PC-9 (cell line): ENCODE results near the gene PIGX. TPM values are rescaled to one million over a fixed set of nuclear protein-coding genes. Genes with fewer than 3 reads are reported as not detected.

Experiments
- BruUV-seq: library from RNA; stranded (reverse); fragments of 400-500 nt; replicated peaks from 2 replicates; lab custom pipeline; 2021; lab: Mats Ljungman, UMichigan
- CTCF ChIA-PET: fragments of 300-600 bp; sonication (Branson Sonifier 250); formaldehyde crosslinking; loops from one replicate; lab custom pipeline; 2022; ENCODE audit warnings: antibody characterized with exemption; lab: Charles Lee
- POLR2A ChIA-PET: fragments of 300-600 bp; sonication (Branson Sonifier 250); formaldehyde crosslinking; loops from one replicate; lab custom pipeline; 2022; ENCODE audit warnings: antibody characterized with exemption; ENCODE audit not compliant: unreplicated experiment; lab: Charles Lee
- DNase-seq, 2 experiments: peaks; one replicate each; pipeline versions ENCODE4 v3.0.0 to v3.0.0-alpha.2; 2015 to 2022; ENCODE audit warnings: mixed read lengths in 1 of 2
- H2AFZ ChIP-seq: fragments of 200-600 bp; sonication (generic); 2 replicates; pipeline ENCODE4 v1.8.1; 2017; ENCODE audit warnings: antibody characterized with exemption
- H3F3A ChIP-seq: fragments of 200-600 bp; sonication (generic); 2 replicates; pipeline ENCODE4 v1.8.1; 2017; ENCODE audit warnings: antibody characterized with exemption, mild to moderate bottlenecking, low read depth; ENCODE audit not compliant: insufficient read depth
- H3K27ac ChIP-seq: fragments of 200-600 bp; sonication (generic); 2 replicates; pipeline ENCODE4 v1.6.1; 2016; ENCODE audit warnings: mixed run types
- H3K27me3 ChIP-seq: fragments of 200-600 bp; sonication (generic); 2 replicates; pipeline ENCODE4 v1.6.1; 2016; ENCODE audit warnings: low read depth, mixed run types; ENCODE audit not compliant: insufficient read depth
- H3K36me3 ChIP-seq: fragments of 200-600 bp; sonication (generic); 2 replicates; pipeline ENCODE4 v1.6.1; 2016; ENCODE audit warnings: low read depth, mixed run types
- H3K4me1 ChIP-seq: fragments of 200-600 bp; sonication (generic); replicated peaks from 2 replicates; pipeline ENCODE4 v1.6.1; 2016; ENCODE audit warnings: mixed run types; ENCODE audit not compliant: insufficient read depth
- H3K4me2 ChIP-seq: fragments of 200-600 bp; sonication (generic); 2 replicates; pipeline ENCODE4 v1.6.1; 2017; ENCODE audit warnings: mixed run types
- H3K4me3 ChIP-seq: fragments of 200-600 bp; sonication (generic); 2 replicates; pipeline ENCODE4 v1.6.1; 2016; ENCODE audit warnings: mixed run types
- H3K79me2 ChIP-seq: fragments of 200-600 bp; sonication (generic); 2 replicates; pipeline ENCODE4 v1.6.1; 2017; ENCODE audit warnings: low read depth, mixed run types
- H3K9me2 ChIP-seq: fragments of 200-600 bp; sonication (generic); 2 replicates; pipeline ENCODE4 v1.8.1; 2017; ENCODE audit warnings: mild to moderate bottlenecking; ENCODE audit not compliant: insufficient read depth
- H3K9me3 ChIP-seq: fragments of 200-600 bp; sonication (generic); 2 replicates; pipeline ENCODE4 v1.8.1; 2016; ENCODE audit warnings: low read depth; ENCODE audit not compliant: insufficient read depth
- H4K20me1 ChIP-seq: fragments of 200-600 bp; sonication (generic); 2 replicates; pipeline ENCODE4 v1.8.1; 2017; ENCODE audit not compliant: insufficient read depth
- EZH2 ChIP-seq: fragments of 200-600 bp; sonication (generic); IDR thresholded peaks from 2 replicates; pipeline ENCODE4 v1.8.0; 2017; ENCODE audit warnings: antibody characterized with exemption, low read depth
- intact Hi-C: fragments of 100-400 bp; cut with micrococcal nuclease; formaldehyde crosslinking; loops from one replicate; pipeline ENCODE4 v1.10.0; 2022; ENCODE audit not compliant: unreplicated experiment
- total RNA-seq: library from RNA; stranded (reverse); gene quantifications from 2 replicates; pipeline ENCODE4 v1.2.3, GENCODE V29; 2021
- TF ChIP-seq, protein P1 (sequence below): fragments of 200-600 bp; sonication (generic); conservative IDR thresholded peaks from 2 replicates; pipeline ENCODE4 v1.6.1; 2017; ENCODE audit warnings: mixed run types, antibody characterized with exemption, mild to moderate bottlenecking, moderate library complexity

PIGX gene
- total RNA-seq, 1 experiment from 2014 or later, result 47.6 TPM

DNA sequence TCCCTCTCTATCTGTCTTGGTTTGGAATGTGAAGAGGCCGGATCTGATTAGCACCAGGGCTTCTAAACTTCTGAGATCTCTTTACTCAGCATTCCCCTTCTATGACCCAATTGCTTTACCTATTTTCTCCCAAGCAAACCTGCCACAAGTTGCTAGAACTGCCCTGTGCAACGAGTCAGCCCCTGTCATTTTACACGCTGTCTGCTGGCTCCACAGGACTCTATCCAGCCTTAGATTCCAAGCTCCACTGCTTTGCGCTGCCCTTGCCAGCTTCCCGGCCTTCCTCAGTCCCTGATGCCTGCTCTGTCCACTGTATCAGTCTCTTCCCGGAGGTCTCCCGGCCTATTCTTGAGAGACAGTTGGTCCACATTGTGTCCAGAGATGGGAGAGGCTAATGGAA lies 12.4 kb upstream of the PIGX start:
- H3K27me3 ChIP-seq, result no peaks in the 10 kb centered on the region
- TF ChIP-seq EZH2, result no peak
- TF ChIP-seq, protein P1, sequence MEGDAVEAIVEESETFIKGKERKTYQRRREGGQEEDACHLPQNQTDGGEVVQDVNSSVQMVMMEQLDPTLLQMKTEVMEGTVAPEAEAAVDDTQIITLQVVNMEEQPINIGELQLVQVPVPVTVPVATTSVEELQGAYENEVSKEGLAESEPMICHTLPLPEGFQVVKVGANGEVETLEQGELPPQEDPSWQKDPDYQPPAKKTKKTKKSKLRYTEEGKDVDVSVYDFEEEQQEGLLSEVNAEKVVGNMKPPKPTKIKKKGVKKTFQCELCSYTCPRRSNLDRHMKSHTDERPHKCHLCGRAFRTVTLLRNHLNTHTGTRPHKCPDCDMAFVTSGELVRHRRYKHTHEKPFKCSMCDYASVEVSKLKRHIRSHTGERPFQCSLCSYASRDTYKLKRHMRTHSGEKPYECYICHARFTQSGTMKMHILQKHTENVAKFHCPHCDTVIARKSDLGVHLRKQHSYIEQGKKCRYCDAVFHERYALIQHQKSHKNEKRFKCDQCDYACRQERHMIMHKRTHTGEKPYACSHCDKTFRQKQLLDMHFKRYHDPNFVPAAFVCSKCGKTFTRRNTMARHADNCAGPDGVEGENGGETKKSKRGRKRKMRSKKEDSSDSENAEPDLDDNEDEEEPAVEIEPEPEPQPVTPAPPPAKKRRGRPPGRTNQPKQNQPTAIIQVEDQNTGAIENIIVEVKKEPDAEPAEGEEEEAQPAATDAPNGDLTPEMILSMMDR, result no peak
- POLR2A ChIA-PET, result no interaction called here
- H3K36me3 ChIP-seq, result no peaks in the 10 kb centered on the region
- H3K9me2 ChIP-seq, result no peaks in the 10 kb centered on the region
- no TSS peak for BruUV-seq
- H3K27ac ChIP-seq, result no peak overlapping the region
- H3K4me1 ChIP-seq, result no peaks in the 10 kb centered on the region
- no peaks in the 10 kb centered on the region for H4K20me1 ChIP-seq
- CTCF ChIA-PET, result no interaction called here
- H3F3A ChIP-seq, result no peaks in the 10 kb centered on the region
- no peaks in the 10 kb centered on the region for H3K79me2 ChIP-seq
- intact Hi-C loops, result no loop called here
- no peak overlapping the region for H3K4me3 ChIP-seq
- no peaks in the 10 kb centered on the region for H3K9me3 ChIP-seq
- H3K4me2 ChIP-seq, result no peak overlapping the region
- DNase-seq, result no peak
- no peak overlapping the region for H2AFZ ChIP-seq

DNA sequence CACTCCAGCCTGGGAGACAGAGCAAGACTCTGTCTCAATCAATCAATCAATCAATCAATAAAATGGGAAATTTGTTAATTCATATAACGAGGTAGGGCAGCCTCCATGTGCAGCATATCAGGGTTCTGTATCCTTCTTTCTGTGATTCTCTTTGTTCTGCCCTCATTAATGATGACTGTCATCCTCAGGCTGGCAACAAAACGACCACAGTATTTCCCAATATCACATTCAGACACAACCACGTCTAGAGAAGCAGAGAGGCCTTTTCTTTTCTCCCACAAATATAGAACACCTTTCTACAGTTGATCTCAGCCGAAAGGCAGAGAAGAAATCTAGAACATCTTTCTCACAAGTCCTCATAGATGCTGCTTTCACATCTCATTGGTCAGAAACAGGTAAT lies 11.4 kb upstream of the PIGX start:
- POLR2A ChIA-PET, result no interaction called here
- intact Hi-C loops, result no loop called here

DNA sequence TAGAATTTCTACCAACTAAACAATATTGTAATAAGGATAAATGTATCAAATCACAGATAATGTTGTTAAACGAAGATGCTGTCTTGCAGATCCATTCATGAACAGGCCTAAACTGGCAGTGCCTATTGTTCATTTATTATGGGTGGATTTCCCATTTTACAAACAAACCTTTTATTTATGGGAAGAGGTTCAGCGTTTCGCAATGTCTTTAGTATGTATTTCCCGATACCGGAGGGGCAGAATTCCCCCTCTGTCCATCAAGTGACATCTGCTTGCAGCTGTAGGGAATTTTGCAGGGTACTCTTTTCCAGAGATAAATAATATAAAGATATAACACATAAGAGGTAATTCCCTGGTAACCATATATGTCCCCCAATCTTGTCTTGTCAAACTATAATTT lies 5.8 kb upstream of the PIGX start:
- H3K79me2 ChIP-seq, result no peaks in the 10 kb centered on the region
- H3K27ac ChIP-seq, result no peak overlapping the region
- no peak overlapping the region for H3K4me3 ChIP-seq
- no peaks in the 10 kb centered on the region for H4K20me1 ChIP-seq
- intact Hi-C loops, result no loop called here
- H3F3A ChIP-seq, result peaks cover 4% of the 10 kb centered on the region
- ChIA-PET POLR2A (no interaction called here), CTCF (no interaction called here)
- DNase-seq, result no peak
- H3K36me3 ChIP-seq, result no peaks in the 10 kb centered on the region
- H3K27me3 ChIP-seq, result no peaks in the 10 kb centered on the region
- H3K4me2 ChIP-seq, result no peak overlapping the region
- BruUV-seq, result no TSS peak
- H2AFZ ChIP-seq, result no peak overlapping the region
- no peaks in the 10 kb centered on the region for H3K9me3 ChIP-seq
- TF ChIP-seq EZH2, result no peak
- TF ChIP-seq, protein P1, result no peak
- H3K9me2 ChIP-seq, result no peaks in the 10 kb centered on the region
- peaks cover 6% of the 10 kb centered on the region for H3K4me1 ChIP-seq

More for the DNA sequence above, 11.4 kb upstream of the PIGX start:
- Histone ChIP-seq H4K20me1 (no peaks in the 10 kb centered on the region), H2AFZ (no peak overlapping the region), H3K9me2 (no peaks in the 10 kb centered on the region), H3K27ac (no peak overlapping the region), H3K9me3 (no peaks in the 10 kb centered on the region), H3K36me3 (no peaks in the 10 kb centered on the region), H3K4me2 (no peak overlapping the region), H3K79me2 (no peaks in the 10 kb centered on the region), H3K4me3 (no peak overlapping the region), H3F3A (no peaks in the 10 kb centered on the region), H3K27me3 (no peaks in the 10 kb centered on the region), H3K4me1 (no peaks in the 10 kb centered on the region)
- CTCF ChIA-PET, result no interaction called here
- no TSS peak for BruUV-seq
- TF ChIP-seq EZH2, result no peak
- TF ChIP-seq, protein P1, result no peak
- no peak for DNase-seq
